Fibroblast of skin of left biceps (primary cell): ENCODE results near the gene SFXN5.
"Not testable (repeated sequence)": the region's sequence is repeated elsewhere in the genome, so short reads cannot be mapped to it uniquely, and the experiment has no call there.

Experiments
- DNase-seq, 2 experiments: peaks; one replicate each; pipeline ENCODE4 v3.0.0-alpha.2; 2013; ENCODE audit warnings: low read depth in 2 of 2

SFXN5 gene

DNA sequence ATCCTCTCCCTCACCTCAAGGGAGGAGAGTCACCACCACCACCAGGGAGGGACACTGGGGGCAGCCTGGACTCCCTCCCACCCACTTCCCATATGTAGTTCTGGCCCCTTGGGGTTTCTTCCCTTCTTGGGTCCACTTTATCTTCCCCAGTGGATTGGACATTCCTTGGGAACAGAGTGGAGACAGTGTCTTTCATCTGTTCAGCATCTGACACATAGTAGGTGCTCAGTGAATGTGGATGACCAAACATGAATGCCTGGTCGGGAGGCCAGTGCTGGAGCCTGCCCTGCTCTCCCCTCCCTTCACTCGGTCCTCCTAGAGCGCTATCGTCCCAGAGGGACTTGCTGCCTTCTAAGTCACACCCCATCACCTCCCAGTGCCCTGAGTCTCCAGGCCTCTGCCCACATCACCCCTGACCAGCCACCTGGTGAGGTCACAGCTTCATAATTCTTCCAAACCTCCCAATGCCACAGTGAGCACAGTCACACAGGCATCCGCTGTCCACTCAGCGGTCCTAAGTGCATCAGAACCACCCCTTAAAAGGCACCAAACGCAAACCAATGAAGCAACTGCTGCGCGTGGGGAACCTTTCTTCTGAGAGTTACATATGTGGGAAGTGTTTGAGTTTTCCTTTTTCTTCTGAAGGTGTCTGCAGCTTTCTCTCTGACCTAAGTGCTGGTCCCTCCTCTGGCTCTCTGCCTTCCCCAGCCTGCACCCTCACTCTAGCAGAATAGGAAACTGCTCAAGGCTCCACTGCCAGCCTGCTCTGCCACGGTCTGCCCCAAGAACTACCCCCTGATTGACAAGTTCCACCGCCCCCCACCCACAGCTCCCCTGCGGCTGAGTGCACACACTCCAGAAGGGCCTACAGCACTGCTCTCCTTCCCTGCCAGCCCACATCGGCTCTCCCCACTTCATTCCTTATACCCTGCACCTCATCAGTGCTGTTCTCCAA lies 7.2 kb upstream of the SFXN5 start:
- DNase-seq: no peak

GRCh38 chr2:73077424-73077795 lies 5.9 kb upstream of the SFXN5 start:
- no peak for DNase-seq

DNA sequence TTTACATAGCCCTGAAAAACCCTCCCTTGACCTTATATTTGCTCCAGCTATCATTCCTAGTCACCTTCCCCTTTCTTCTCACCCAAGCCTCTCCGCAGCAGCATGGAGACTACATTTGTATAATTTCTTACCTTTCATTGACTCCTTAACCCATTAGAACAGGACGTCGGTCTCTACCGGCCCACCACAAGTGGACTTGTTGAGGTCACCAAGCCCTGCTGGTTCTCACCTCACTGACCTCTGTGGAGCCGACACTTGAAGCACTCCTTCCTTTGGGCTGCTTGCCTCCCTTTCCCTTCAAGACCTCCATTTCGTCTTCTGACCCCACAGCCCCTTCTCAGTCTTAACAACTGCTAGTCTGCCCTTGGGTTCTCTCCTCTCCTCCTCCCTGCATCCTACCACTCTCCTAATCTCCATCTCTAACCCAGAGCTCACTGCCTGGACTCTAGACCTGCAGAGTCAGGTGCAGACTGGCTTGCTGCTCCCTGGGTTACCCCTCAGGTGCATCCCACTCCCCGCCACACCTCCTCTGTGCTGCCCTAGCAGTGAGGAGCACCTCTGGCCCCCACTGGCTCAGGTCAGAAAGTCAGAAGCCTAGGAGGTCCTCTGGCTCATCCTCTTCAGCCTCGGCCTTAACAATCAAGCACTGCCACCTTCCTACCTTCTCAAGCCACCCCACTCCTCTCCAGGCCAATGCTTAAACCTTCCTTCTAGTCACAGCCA lies 5.3 kb upstream of the SFXN5 start:
- DNase-seq: no peak

- DNase-seq: no peak
Observed at GRCh38 chr2:73075477-73076373, 4.2 kb upstream of the SFXN5 start.

- no peak for DNase-seq
Observed at GRCh38 chr2:73074110-73075069, 2.9 kb upstream of the SFXN5 start.

GRCh38 chr2:73072416-73072815 lies 904 bp upstream of the SFXN5 start:
- no peak for DNase-seq

DNA sequence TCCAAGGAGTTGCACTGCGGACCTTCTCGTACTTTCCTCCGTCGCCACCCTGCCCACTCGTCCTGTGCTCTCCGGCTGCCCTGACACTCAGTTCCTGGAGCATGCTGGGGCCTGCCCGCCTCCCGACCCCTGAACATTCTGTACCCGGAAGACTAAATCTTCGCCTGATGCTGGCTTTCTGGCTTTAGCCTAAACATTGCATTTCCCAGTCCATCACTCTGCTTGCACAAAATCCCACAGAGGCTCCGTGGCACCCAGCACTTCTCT lies 550 bp upstream of the SFXN5 start:
- no peak for DNase-seq

GRCh38 chr2:73070643-73071359 lies 711 bp downstream of the SFXN5 start:
- no peak for DNase-seq

DNA sequence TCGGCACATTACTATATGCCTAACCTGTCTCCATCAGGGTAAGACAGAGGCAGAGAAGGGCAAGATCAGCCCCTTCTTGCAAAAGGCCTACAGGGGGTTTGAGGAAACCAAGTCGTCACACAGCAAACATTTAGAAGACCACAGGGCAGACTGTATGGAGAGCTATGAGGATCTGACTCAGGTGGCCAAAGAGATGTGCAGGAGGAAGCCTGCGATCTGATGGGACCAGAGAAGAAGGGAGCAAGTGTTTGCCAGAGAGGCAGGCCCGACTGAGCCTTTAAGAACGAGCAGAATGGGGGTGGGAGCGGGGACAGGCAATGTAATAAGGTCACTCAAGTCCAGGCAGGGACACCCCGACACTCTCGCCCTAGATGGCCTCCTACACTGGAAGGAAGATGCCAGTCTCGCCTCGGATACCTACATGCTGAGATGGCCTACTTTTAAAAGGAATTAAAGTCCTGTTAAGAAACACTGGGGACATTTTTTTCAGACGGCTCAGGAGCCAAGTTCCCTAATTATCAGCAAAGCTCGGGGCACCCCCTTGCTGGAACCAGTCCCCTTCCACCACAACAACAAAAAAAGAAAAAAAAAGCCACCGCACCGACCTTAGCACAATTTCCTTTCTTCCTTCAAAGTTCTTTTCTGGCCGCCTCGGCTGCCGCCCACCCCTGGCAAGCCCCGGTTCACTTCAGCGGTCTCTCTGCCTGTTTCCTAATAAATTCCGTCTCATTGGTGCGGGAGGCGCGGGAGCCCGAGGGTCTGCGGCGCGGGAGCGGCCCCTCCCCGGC lies 1.5 kb downstream of the SFXN5 start:
- no peak for DNase-seq

GRCh38 chr2:73069041-73069854 lies 2.3 kb downstream of the SFXN5 start:
- DNase-seq: no peak

GRCh38 chr2:73068147-73068546 lies 3.4 kb downstream of the SFXN5 start:
- no peak for DNase-seq

- no peak for DNase-seq
Observed at GRCh38 chr2:73067043-73067442, 4.5 kb downstream of the SFXN5 start.

- not testable (repeated sequence) for DNase-seq
Observed at GRCh38 chr2:73065070-73065469, 6.4 kb downstream of the SFXN5 start.

GRCh38 chr2:73063909-73064875 lies 7.3 kb downstream of the SFXN5 start:
- DNase-seq: peak; percentile 55 to 61

- DNase-seq: no peak
Observed at GRCh38 chr2:73063472-73063871, 8.0 kb downstream of the SFXN5 start.

DNA sequence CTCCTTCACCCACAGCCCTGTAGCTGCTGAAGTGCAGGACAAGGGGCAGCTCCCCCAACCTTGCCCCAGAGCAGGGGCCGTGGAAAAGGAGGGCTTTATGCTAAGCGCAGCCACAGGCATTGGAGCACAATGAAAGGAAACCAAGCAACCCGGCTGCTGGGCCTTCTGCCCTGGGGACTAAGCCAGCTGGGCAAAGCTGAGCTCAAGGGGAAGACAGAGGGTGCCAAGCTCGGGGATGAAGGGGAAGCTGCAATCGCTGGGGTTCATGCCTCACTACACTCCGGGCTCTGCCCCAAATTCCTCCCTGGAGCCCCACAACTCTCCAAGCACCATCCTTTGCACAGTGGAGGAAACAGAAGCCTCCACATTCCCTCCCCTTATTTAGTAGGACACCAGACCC lies 12.4 kb downstream of the SFXN5 start:
- no peak for DNase-seq

- DNase-seq: no peak
Observed at GRCh38 chr2:73054980-73055379, 16.5 kb downstream of the SFXN5 start.
